Right cardiac atrium (tissue), 5 donors: ENCODE results near the gene FAF1. TPM values are rescaled to one million over a fixed set of nuclear protein-coding genes. Genes with fewer than 3 reads are reported as not detected.
"Not testable (repeated sequence)": the region's sequence is repeated elsewhere in the genome, so short reads cannot be mapped to it uniquely, and the experiment has no call there.

Experiments used
- ATAC-seq, 2 donors: fragments of 200-7000 bp; cut with Tn5 transposase; one replicate each; pipeline versions ENCODE4 v1.8.0 to v1.9.1; 2020; ENCODE audit warnings: moderate library complexity in 2 of 2, mild to moderate bottlenecking in 1 of 2
- DNase-seq, 3 donors: peaks; one replicate each; pipeline ENCODE4 v3.0.0-alpha.2; 2020
- H3K27ac ChIP-seq: one replicate; pipeline ENCODE4 v1.5.1; 2013; ENCODE audit warnings: mild to moderate bottlenecking, low read length, control low read depth, moderate library complexity
- H3K27me3 ChIP-seq: one replicate; pipeline ENCODE4 v1.6.1; 2013; ENCODE audit not compliant: control insufficient read depth, insufficient read depth
- H3K4me1 ChIP-seq: one replicate; pipeline ENCODE4 v1.6.1; 2013; ENCODE audit warnings: low read length; ENCODE audit not compliant: control insufficient read depth, insufficient read depth
- H3K4me3 ChIP-seq: one replicate; pipeline ENCODE4 v1.5.1; 2013; ENCODE audit warnings: low read length, control low read depth
- H3K9me3 ChIP-seq: one replicate; pipeline ENCODE4 v1.6.1; 2013; ENCODE audit warnings: low read length; ENCODE audit not compliant: control insufficient read depth
- WGBS: extraction: QIAGEN DNeasy Blood & Tissue Kit; methylation state at CpG from one replicate; pipeline ENCODE4 v1.1.7; 2013; 5-methylcytosine and 5-hydroxymethylcytosine counted together
- intact Hi-C, 4 donors: fragments of 100-400 bp; cut with DNase I; formaldehyde crosslinking; loops; one replicate each; pipeline versions ENCODE4 v1.11.0 to v1.14.0; 2022 to 2023
- polyA plus RNA-seq: library from polyadenylated mRNA; stranded (reverse); fragments of 200-250 nt; gene quantifications from one replicate; pipeline ENCODE4 v1.2.3, GENCODE V29; 2013
- total RNA-seq, 4 donors: library from RNA; stranded (reverse); fragmentation: NEBNext Ultra II Directional; extraction: Animal tissue kit (Norgen Biotek cat#: 25700); gene quantifications; one replicate each; pipeline ENCODE4 v1.2.1, GENCODE V29; 2021
- donor health status: healthy with polysubstance abuse.
- donor health status: DM: no; HTN: yes; CAD: no.
- donor health status: DM: no; HTN: no; CAD: no.
- donor health status: DM: no; HTN: yes; CAD: no; lungs with severe emphysema.
- donor health status: DM: yes; HTN: yes; CAD: no.

Gene FAF1
- total and polyA plus RNA-seq, 5 donors, result 52.3 to 90.0 (median 74.7) TPM

GRCh38 chr1:50873458-50874187 is 86.4 kb downstream of the FAF1 start:
- DNase-seq, result peak; percentile 32 to 79 (median 65)
- no peaks in the 10 kb centered on the region for H3K9me3 ChIP-seq
- H3K4me1 ChIP-seq, result no peaks in the 10 kb centered on the region
- intact Hi-C loops, result no loop called here
- ATAC-seq, result peak in 1 of 2 donors; percentile 37
- 68% methylated on average over 5 of the region's 5 CpGs for WGBS
- H3K27ac ChIP-seq, result no peak overlapping the region
- no peaks in the 10 kb centered on the region for H3K27me3 ChIP-seq
- H3K4me3 ChIP-seq, result no peak overlapping the region

- ATAC-seq, H3K27ac ChIP-seq, H3K4me3 ChIP-seq, intact Hi-C loops, H3K27me3 ChIP-seq, H3K4me1 ChIP-seq, DNase-seq, H3K9me3 ChIP-seq: not testable (repeated sequence)
- whole genome bisulfite sequencing, result 96% methylated on average over 2 of the region's 3 CpGs
These were observed 95.2 kb downstream of the FAF1 start for GRCh38 chr1:50864845-50865244.

GRCh38 chr1:50861772-50862171 is 98.3 kb downstream of the FAF1 start:
- Histone ChIP-seq H3K9me3 (no peaks in the 10 kb centered on the region), H3K27me3 (no peaks in the 10 kb centered on the region), H3K4me3 (no peak overlapping the region), H3K4me1 (peaks cover 2% of the 10 kb centered on the region), H3K27ac (no peak overlapping the region)
- WGBS, result 61% methylated on average over 1 of the region's 1 CpG
- intact Hi-C loops, result no loop called here
- DNase-seq (no peak), ATAC-seq (no peak)

GRCh38 chr1:50860702-50861101 is 99.4 kb downstream of the FAF1 start:
- Histone ChIP-seq H3K27ac (no peak overlapping the region), H3K4me3 (no peak overlapping the region), H3K27me3 (no peaks in the 10 kb centered on the region), H3K4me1 (no peaks in the 10 kb centered on the region), H3K9me3 (no peaks in the 10 kb centered on the region)
- intact Hi-C loops, result no loop called here
- ATAC-seq (no peak), DNase-seq (no peak)
- WGBS, result 97% methylated on average over 4 of the region's 4 CpGs

GRCh38 chr1:50860256-50860655 is 99.8 kb downstream of the FAF1 start:
- ATAC-seq, result no peak
- intact Hi-C loops, result no loop called here
- WGBS, result 100% methylated on average over 2 of the region's 2 CpGs
- no peak for DNase-seq
- Histone ChIP-seq H3K9me3 (no peaks in the 10 kb centered on the region), H3K4me3 (no peak overlapping the region), H3K4me1 (no peaks in the 10 kb centered on the region), H3K27me3 (no peaks in the 10 kb centered on the region), H3K27ac (no peak overlapping the region)

GRCh38 chr1:50859657-50860056 is 100.4 kb downstream of the FAF1 start:
- H3K9me3 ChIP-seq, result no peaks in the 10 kb centered on the region
- no peak overlapping the region for H3K4me3 ChIP-seq
- H3K27ac ChIP-seq, result no peak overlapping the region
- intact Hi-C loops, result no loop called here
- no peaks in the 10 kb centered on the region for H3K27me3 ChIP-seq
- DNase-seq (no peak), ATAC-seq (no peak)
- no peaks in the 10 kb centered on the region for H3K4me1 ChIP-seq
- WGBS, result 97% methylated on average over 1 of the region's 1 CpG

- ATAC-seq (no peak), DNase-seq (no peak)
- Histone ChIP-seq H3K9me3 (no peaks in the 10 kb centered on the region), H3K4me3 (no peak overlapping the region), H3K4me1 (no peaks in the 10 kb centered on the region), H3K27me3 (no peaks in the 10 kb centered on the region), H3K27ac (no peak overlapping the region)
- intact Hi-C loops, result no loop called here
- WGBS, result 100% methylated on average over 1 of the region's 1 CpG
These were observed 101.3 kb downstream of the FAF1 start for GRCh38 chr1:50858761-50859160.

- H3K27me3 ChIP-seq, result no peaks in the 10 kb centered on the region
- intact Hi-C loops, result no loop called here
- H3K4me3 ChIP-seq, result no peak overlapping the region
- DNase-seq (no peak), ATAC-seq (no peak)
- no peaks in the 10 kb centered on the region for H3K9me3 ChIP-seq
- no peaks in the 10 kb centered on the region for H3K4me1 ChIP-seq
- no peak overlapping the region for H3K27ac ChIP-seq
- 99% methylated on average over 1 of the region's 1 CpG for WGBS
These were observed 102.4 kb downstream of the FAF1 start for GRCh38 chr1:50857702-50858101.

GRCh38 chr1:50853325-50853724 is 106.7 kb downstream of the FAF1 start:
- intact Hi-C loops, result no loop called here

GRCh38 chr1:50852889-50853288 is 107.2 kb downstream of the FAF1 start:
- Histone ChIP-seq H3K27ac (no peak overlapping the region), H3K4me3 (no peak overlapping the region), H3K27me3 (no peaks in the 10 kb centered on the region), H3K4me1 (no peaks in the 10 kb centered on the region), H3K9me3 (no peaks in the 10 kb centered on the region)
- DNase-seq (no peak), ATAC-seq (no peak)
- intact Hi-C loops, result no loop called here
- 82% methylated on average over 1 of the region's 1 CpG for WGBS

More at GRCh38 chr1:50853325-50853724, 106.7 kb downstream of the FAF1 start:
- ATAC-seq (no peak), DNase-seq (no peak)
- H3K27me3 ChIP-seq, result no peaks in the 10 kb centered on the region
- 72% methylated on average over 3 of the region's 3 CpGs for WGBS
- H3K4me3 ChIP-seq, result no peak overlapping the region
- H3K4me1 ChIP-seq, result no peaks in the 10 kb centered on the region
- H3K9me3 ChIP-seq, result no peaks in the 10 kb centered on the region
- no peak overlapping the region for H3K27ac ChIP-seq

- DNase-seq (no peak), ATAC-seq (no peak)
- Histone ChIP-seq H3K4me1 (no peaks in the 10 kb centered on the region), H3K27ac (no peak overlapping the region), H3K4me3 (no peak overlapping the region), H3K9me3 (no peaks in the 10 kb centered on the region), H3K27me3 (no peaks in the 10 kb centered on the region)
- WGBS, result 95% methylated on average over 1 of the region's 1 CpG
- intact Hi-C loops, result no loop called here
These were observed 108.6 kb downstream of the FAF1 start for GRCh38 chr1:50851466-50851865.

GRCh38 chr1:50851034-50851433 is 109.0 kb downstream of the FAF1 start:
- H3K4me3 ChIP-seq, result no peak overlapping the region
- ATAC-seq (no peak), DNase-seq (no peak)
- H3K4me1 ChIP-seq, result no peaks in the 10 kb centered on the region
- no peaks in the 10 kb centered on the region for H3K27me3 ChIP-seq
- no peaks in the 10 kb centered on the region for H3K9me3 ChIP-seq
- H3K27ac ChIP-seq, result no peak overlapping the region
- intact Hi-C loops, result no loop called here
- WGBS, result 96% methylated on average over 7 of the region's 7 CpGs
